Body of pancreas (tissue), 4 donors: Measurements from ENCODE around the gene SLC22A15.

Experiments used
- POLR2A ChIP-seq, 3 donors: fragments of 450-650 bp; IDR thresholded peaks; one replicate each; pipeline ENCODE4 v1.6.1; 2016; ENCODE audit warnings: antibody characterized with exemption in 3 of 3, mild to moderate bottlenecking in 2 of 3
- TF ChIP-seq, protein P1 (sequence below), 7 experiments: fragments of 450-650 bp in 4 of 7; fragments of 200-600 bp in 3 of 7; sonication (generic) in 3 of 7; IDR thresholded peaks; one replicate each; pipeline ENCODE4 v1.5.1; 2016 to 2019; ENCODE audit warnings: antibody characterized with exemption in 7 of 7

DNA sequence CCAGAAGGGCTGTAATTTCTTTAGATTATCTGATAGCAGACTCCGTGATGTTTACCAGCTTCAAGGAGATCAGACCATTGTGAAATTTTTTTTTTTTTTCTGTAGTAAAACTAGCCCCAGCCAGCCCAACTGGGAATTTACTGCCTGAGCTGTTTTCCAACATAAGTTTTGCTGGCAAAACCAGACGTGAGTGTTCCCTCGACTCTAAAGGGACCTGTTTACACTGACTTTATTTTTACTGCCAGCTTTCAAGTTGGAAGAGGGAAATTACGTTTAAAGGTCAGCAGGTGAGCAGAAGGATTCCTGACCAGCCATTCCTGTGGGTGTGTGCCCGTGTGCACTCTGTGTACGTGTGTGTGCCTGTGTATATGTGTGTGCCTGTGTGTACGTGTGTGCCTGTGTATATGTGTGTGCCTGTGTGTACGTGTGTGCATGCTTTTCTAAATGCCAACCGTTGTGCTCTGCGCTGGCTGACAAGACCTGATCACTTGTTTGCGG lies 135.3 kb downstream of the SLC22A15 start:
- TF ChIP-seq POLR2A (IDR thresholded peaks at IDR 0.05), result no peak
- TF ChIP-seq, protein P1, sequence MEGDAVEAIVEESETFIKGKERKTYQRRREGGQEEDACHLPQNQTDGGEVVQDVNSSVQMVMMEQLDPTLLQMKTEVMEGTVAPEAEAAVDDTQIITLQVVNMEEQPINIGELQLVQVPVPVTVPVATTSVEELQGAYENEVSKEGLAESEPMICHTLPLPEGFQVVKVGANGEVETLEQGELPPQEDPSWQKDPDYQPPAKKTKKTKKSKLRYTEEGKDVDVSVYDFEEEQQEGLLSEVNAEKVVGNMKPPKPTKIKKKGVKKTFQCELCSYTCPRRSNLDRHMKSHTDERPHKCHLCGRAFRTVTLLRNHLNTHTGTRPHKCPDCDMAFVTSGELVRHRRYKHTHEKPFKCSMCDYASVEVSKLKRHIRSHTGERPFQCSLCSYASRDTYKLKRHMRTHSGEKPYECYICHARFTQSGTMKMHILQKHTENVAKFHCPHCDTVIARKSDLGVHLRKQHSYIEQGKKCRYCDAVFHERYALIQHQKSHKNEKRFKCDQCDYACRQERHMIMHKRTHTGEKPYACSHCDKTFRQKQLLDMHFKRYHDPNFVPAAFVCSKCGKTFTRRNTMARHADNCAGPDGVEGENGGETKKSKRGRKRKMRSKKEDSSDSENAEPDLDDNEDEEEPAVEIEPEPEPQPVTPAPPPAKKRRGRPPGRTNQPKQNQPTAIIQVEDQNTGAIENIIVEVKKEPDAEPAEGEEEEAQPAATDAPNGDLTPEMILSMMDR (IDR thresholded peaks at IDR 0.05), result peak in 1 of 7 experiments; percentile 35
